ENCODE measurements around the gene DENND5A. TPM values are rescaled to one million over a fixed set of nuclear protein-coding genes. Genes with fewer than 3 reads are reported as not detected.
A peak's percentile ranks its signal among the peaks of the same experiment; 100 is the strongest.
"Not testable (repeated sequence)": the region's sequence is repeated elsewhere in the genome, so short reads cannot be mapped to it uniquely, and the experiment has no call there.

DENND5A gene
- total RNA-seq, 2 donors from 2014 or later: 75.8 to 96.7 TPM

- no peaks in the 10 kb centered on the region for H3K9me3 ChIP-seq
- H3K27me3 ChIP-seq: no peaks in the 10 kb centered on the region
- no peak overlapping the region for H3K4me3 ChIP-seq
- H3K36me3 ChIP-seq: no peaks in the 10 kb centered on the region
- H3K4me1 ChIP-seq: peaks cover 0 to 35% of the 10 kb centered on the region in 2 donors
- DNase-seq (ENCODE audit: low spot score): no peak
- no peak overlapping the region for H3K27ac ChIP-seq
- TF ChIP-seq, protein P1, sequence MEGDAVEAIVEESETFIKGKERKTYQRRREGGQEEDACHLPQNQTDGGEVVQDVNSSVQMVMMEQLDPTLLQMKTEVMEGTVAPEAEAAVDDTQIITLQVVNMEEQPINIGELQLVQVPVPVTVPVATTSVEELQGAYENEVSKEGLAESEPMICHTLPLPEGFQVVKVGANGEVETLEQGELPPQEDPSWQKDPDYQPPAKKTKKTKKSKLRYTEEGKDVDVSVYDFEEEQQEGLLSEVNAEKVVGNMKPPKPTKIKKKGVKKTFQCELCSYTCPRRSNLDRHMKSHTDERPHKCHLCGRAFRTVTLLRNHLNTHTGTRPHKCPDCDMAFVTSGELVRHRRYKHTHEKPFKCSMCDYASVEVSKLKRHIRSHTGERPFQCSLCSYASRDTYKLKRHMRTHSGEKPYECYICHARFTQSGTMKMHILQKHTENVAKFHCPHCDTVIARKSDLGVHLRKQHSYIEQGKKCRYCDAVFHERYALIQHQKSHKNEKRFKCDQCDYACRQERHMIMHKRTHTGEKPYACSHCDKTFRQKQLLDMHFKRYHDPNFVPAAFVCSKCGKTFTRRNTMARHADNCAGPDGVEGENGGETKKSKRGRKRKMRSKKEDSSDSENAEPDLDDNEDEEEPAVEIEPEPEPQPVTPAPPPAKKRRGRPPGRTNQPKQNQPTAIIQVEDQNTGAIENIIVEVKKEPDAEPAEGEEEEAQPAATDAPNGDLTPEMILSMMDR (IDR thresholded peaks at IDR 0.05): no peak
Observed at GRCh38 chr11:9214765-9215164, 50.4 kb downstream of the DENND5A start.

DNA sequence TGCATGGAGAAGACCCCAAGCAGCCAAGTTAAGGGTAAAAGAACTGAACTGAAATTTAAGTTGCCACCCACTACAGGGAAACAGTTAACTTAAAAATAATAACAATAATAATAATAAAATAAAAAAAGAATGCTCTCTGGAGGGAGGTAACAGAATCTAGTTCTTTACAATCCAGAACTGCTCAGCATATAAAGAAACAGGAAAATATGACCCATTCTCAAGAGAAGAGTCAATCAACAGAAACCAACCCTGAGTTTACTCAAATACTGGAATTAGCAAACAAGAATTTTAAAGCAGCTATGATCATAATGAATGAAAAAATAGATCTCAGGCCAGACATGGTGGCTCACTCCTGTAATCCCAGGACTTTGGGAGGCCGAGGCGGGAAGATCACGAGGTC lies 53.8 kb downstream of the DENND5A start:
- no peak overlapping the region for H3K4me3 ChIP-seq
- H3K36me3 ChIP-seq: no peaks in the 10 kb centered on the region
- no peak overlapping the region for H3K27ac ChIP-seq
- no peaks in the 10 kb centered on the region for H3K27me3 ChIP-seq
- peaks cover 0 to 52% of the 10 kb centered on the region in 2 donors for H3K4me1 ChIP-seq
- no peak for DNase-seq (ENCODE audit: low spot score)
- TF ChIP-seq, protein P1 (IDR thresholded peaks at IDR 0.05): no peak
- no peaks in the 10 kb centered on the region for H3K9me3 ChIP-seq

DNA sequence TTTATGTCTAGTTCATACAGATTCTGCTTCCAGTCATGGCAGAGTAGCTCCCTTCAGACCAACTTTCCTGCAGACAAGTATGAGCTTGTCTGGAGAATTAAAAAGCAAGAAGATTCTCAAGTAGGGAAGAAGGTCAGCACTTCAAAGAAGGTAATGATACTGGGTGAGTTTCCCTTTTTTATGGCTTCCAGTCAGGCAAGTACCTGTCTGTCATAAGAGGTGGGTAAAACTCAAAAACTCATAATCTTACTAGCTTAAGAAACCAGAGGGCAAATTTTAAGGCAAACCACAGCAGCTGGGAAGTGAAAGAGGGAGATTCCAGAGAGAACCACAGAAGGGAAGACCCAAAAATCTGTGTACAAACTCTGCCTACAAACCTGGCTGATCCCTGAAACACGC lies 54.2 kb downstream of the DENND5A start:
- TF ChIP-seq, protein P1 (IDR thresholded peaks at IDR 0.05): no peak
- Histone ChIP-seq H3K27ac (no peak overlapping the region), H3K4me1 (peaks cover 0 to 54% of the 10 kb centered on the region in 2 donors), H3K4me3 (no peak overlapping the region), H3K27me3 (no peaks in the 10 kb centered on the region), H3K9me3 (no peaks in the 10 kb centered on the region), H3K36me3 (no peaks in the 10 kb centered on the region)
- no peak for DNase-seq (ENCODE audit: low spot score)

- no peaks in the 10 kb centered on the region for H3K27me3 ChIP-seq
- H3K4me3 ChIP-seq: no peak overlapping the region
- H3K36me3 ChIP-seq: no peaks in the 10 kb centered on the region
- no peaks in the 10 kb centered on the region for H3K9me3 ChIP-seq
- H3K27ac ChIP-seq: no peak overlapping the region
- peaks cover 0 to 48% of the 10 kb centered on the region in 2 donors for H3K4me1 ChIP-seq
- no peak for DNase-seq (ENCODE audit: low spot score)
- TF ChIP-seq, protein P1 (IDR thresholded peaks at IDR 0.05): no peak
Observed at GRCh38 chr11:9210224-9210921, 54.8 kb downstream of the DENND5A start.

DNA sequence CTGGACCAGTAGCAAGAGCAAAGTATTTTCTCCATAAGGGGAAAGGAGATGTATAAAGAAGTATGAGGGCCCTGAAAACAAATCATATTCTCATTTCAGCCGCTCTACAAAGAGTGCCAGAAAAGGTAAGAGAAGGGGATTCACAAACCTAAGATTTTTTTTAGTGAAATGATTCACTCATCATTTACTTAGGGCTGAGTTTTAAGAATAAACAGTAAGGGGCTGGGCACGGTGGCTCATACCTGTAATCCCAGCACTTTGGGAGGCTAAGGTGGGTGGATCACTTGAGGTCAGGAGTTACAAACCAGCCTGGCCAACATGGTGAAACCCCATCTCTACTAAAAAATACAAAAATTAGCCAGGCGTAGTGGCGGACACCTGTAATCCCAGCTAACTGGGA lies 55.5 kb downstream of the DENND5A start:
- not testable (repeated sequence) for H3K36me3 ChIP-seq; H3K9me3 ChIP-seq; H3K27me3 ChIP-seq; DNase-seq (ENCODE audit: low spot score); H3K4me3 ChIP-seq; H3K27ac ChIP-seq
- peaks cover 0 to 41% of the 10 kb centered on the region in 2 donors for H3K4me1 ChIP-seq

- TF ChIP-seq, protein P1 (IDR thresholded peaks at IDR 0.05): no peak
- Histone ChIP-seq H3K27me3 (no peaks in the 10 kb centered on the region), H3K9me3 (no peaks in the 10 kb centered on the region), H3K27ac (peak overlapping the region in 1 of 2 donors; percentile 13), H3K36me3 (peaks cover 6% of the 10 kb centered on the region), H3K4me3 (no peak overlapping the region), H3K4me1 (peaks cover 0 to 34% of the 10 kb centered on the region in 2 donors)
- no peak for DNase-seq (ENCODE audit: low spot score)
Observed at GRCh38 chr11:9208726-9209501, 56.2 kb downstream of the DENND5A start.

Measured in right atrium auricular region (tissue), 2 donors.